Tibial nerve (tissue), 3 donors: ENCODE results near the gene MS4A7.

ENCODE experiments used
- CTCF ChIP-seq, 5 experiments: fragments of 200-600 bp in 3 of 5; fragments of 450-650 bp in 2 of 5; sonication (generic) in 3 of 5; IDR thresholded peaks; one replicate each; pipeline ENCODE4 v1.5.1; 2016 to 2019; ENCODE audit warnings: antibody characterized with exemption in 5 of 5, mild to moderate bottlenecking in 3 of 5, moderate library complexity in 2 of 5
- POLR2A ChIP-seq, 2 donors: fragments of 450-650 bp; IDR thresholded peaks; one replicate each; pipeline ENCODE4 v1.6.1; 2017; ENCODE audit warnings: antibody characterized with exemption in 2 of 2, mild to moderate bottlenecking in 2 of 2, moderate library complexity in 2 of 2

GRCh38 chr11:60396382-60396781, 18.1 kb downstream of the MS4A7 start, which contains the start of gene MS4A14:
- TF ChIP-seq CTCF (IDR thresholded peaks at IDR 0.05) (no peak), POLR2A (IDR thresholded peaks at IDR 0.05) (no peak)
